SK-N-MC (cell line): ENCODE results near the gene TSPAN17.

Source experiments
- EZH2 ChIP-seq: fragments of 200-600 bp; sonication (generic); IDR thresholded peaks from one replicate; pipeline ENCODE4 v1.6.1; 2017; ENCODE audit warnings: antibody characterized with exemption
- FOXP2 ChIP-seq: optimal IDR thresholded peaks from 2 replicates; pipeline ENCODE3; 2011; ENCODE audit warnings: mild to moderate bottlenecking, moderate library complexity; ENCODE audit not compliant: insufficient read depth; ENCODE audit errors: extremely low read length, control extremely low read depth
- POLR2AphosphoS5 ChIP-seq: IDR thresholded peaks from 2 replicates; pipeline ENCODE4 v1.6.1; 2012; ENCODE audit warnings: mild to moderate bottlenecking, low read depth, low read length, borderline replicate concordance

GRCh38 chr5:176695073-176695472, 47.8 kb downstream of the TSPAN17 start:
- TF ChIP-seq POLR2AphosphoS5 (no peak), EZH2 (no peak), FOXP2 (no peak)
